Hepatocyte (in vitro differentiated cells): ENCODE results near the gene NPHP4.

Source experiments
- CTCF ChIP-seq: fragments of 200-600 bp; sonication (generic); IDR thresholded peaks from 2 replicates; pipeline ENCODE4 v1.5.1; 2016; ENCODE audit warnings: antibody characterized with exemption, mild to moderate bottlenecking; ENCODE audit not compliant: poor library complexity
- EZH2phosphoT487 ChIP-seq: fragments of 200-600 bp; sonication (generic); IDR thresholded peaks from one replicate; pipeline ENCODE4 v1.6.1; 2018; ENCODE audit warnings: antibody characterized with exemption, mild to moderate bottlenecking, low read depth, moderate library complexity; ENCODE audit not compliant: unreplicated experiment, severe bottlenecking

- TF ChIP-seq CTCF, result no peak
- no peak for TF ChIP-seq EZH2phosphoT487
Observed at GRCh38 chr1:6027591-6027990, 35.4 kb upstream of the NPHP4 start.
